Stimulated activated CD8-positive, alpha-beta memory T cell treated with anti-CD3 and anti-CD28 coated beads, Interleukin-4, amount 100 ng/mL, for 48 hours (primary cell): ENCODE results near the gene PPAN.

ENCODE experiments used
- DNase-seq: peaks from one replicate; pipeline ENCODE4 v3.0.0-alpha.2; 2020

Gene PPAN

GRCh38 chr19:10142701-10143375, 36.7 kb downstream of the PPAN start:
- no peak for DNase-seq

GRCh38 chr19:10143681-10144080, 37.5 kb downstream of the PPAN start:
- DNase-seq = no peak

GRCh38 chr19:10144361-10144760, 38.2 kb downstream of the PPAN start:
- no peak for DNase-seq

- no peak for DNase-seq
These were observed 38.9 kb downstream of the PPAN start for GRCh38 chr19:10145031-10145430.

GRCh38 chr19:10146142-10146541, 40.0 kb downstream of the PPAN start:
- DNase-seq = no peak

GRCh38 chr19:10149427-10149826, 43.3 kb downstream of the PPAN start:
- DNase-seq = no peak

- DNase-seq = no peak
These were observed 45.4 kb downstream of the PPAN start for GRCh38 chr19:10151521-10151920.

GRCh38 chr19:10152100-10152499, 45.9 kb downstream of the PPAN start:
- no peak for DNase-seq

- DNase-seq = no peak
These were observed 49.7 kb downstream of the PPAN start for GRCh38 chr19:10155839-10156238.

- DNase-seq = no peak
These were observed 51.9 kb downstream of the PPAN start for GRCh38 chr19:10158071-10158470.

- no peak for DNase-seq
These were observed 52.3 kb downstream of the PPAN start for GRCh38 chr19:10158485-10158884.

GRCh38 chr19:10159610-10160009, 53.4 kb downstream of the PPAN start:
- no peak for DNase-seq
